ENCODE results near the gene PTPRB.

PTPRB gene

DNA sequence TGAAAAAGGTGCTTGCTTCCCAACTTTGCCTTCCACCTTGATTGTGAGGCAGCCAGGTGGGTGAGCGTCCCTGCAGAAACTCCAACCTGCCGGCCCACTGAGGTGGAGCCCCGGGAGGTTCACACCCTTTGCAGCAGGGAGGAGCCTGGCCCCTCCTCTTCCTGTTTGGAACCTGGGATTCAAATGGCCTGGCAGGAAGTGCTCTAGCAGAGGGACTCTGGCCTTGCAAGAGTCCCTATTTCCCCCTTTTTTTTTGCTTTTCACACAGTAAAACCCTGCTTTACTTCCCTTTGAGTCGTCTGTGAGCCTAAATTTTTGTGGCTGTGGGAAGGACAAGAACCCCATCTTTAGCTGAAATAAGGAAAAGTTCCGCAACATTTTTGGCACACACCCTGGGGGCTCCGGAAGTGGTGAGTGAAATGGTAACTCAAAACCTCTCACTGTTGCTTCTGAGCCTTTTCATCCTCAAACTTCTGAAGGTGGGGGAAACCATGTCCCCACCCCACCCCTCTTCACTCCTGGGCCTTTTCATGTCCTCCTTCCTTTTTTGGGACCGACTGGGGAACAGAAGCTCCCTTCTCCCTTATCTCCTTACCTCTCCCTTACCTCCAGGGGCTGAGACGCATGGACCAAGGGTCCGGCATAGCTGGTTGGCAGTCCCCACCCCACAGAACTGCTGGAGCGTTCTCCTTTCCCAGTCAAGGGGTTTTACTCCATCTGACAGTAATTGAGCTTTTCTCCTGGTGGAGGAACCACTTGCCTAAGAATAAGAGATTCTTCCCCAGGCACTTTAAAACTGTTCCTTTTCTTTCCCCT lies 169.1 kb downstream of the PTPRB start:
- TF ChIP-seq, protein P1, sequence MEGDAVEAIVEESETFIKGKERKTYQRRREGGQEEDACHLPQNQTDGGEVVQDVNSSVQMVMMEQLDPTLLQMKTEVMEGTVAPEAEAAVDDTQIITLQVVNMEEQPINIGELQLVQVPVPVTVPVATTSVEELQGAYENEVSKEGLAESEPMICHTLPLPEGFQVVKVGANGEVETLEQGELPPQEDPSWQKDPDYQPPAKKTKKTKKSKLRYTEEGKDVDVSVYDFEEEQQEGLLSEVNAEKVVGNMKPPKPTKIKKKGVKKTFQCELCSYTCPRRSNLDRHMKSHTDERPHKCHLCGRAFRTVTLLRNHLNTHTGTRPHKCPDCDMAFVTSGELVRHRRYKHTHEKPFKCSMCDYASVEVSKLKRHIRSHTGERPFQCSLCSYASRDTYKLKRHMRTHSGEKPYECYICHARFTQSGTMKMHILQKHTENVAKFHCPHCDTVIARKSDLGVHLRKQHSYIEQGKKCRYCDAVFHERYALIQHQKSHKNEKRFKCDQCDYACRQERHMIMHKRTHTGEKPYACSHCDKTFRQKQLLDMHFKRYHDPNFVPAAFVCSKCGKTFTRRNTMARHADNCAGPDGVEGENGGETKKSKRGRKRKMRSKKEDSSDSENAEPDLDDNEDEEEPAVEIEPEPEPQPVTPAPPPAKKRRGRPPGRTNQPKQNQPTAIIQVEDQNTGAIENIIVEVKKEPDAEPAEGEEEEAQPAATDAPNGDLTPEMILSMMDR (conservative IDR thresholded peaks at IDR 0.05; ENCODE audit: control insufficient read depth, insufficient read depth, low read depth, low read length), result no peak
- no peak for DNase-seq (ENCODE audit: low read depth)
- no peak overlapping the region for H3K4me3 ChIP-seq (ENCODE audit: control insufficient read depth, low read depth, low read length)

DNA sequence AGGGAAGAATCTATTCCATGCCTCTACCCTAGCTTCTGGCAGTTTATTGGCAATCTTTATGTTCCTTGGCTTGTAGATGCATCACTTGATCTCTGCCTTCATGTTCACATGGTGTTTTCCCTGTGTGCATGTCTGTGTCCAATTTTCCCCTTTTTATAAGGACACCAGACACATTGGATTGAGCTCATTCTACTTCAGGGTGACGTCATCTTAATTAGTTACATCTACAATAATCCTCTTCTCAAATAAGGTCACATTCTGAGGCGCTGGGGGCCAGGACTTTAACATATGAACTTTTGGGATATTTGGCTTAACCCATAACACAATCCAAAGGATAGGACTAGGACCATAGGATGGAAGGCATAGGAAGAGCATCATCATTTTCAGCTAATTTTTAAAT lies 169.8 kb downstream of the PTPRB start:
- DNase-seq (ENCODE audit: low read depth), result no peak
- TF ChIP-seq, protein P1 (conservative IDR thresholded peaks at IDR 0.05; ENCODE audit: control insufficient read depth, insufficient read depth, low read depth, low read length), result no peak
- no peak overlapping the region for H3K4me3 ChIP-seq (ENCODE audit: control insufficient read depth, low read depth, low read length)

DNA sequence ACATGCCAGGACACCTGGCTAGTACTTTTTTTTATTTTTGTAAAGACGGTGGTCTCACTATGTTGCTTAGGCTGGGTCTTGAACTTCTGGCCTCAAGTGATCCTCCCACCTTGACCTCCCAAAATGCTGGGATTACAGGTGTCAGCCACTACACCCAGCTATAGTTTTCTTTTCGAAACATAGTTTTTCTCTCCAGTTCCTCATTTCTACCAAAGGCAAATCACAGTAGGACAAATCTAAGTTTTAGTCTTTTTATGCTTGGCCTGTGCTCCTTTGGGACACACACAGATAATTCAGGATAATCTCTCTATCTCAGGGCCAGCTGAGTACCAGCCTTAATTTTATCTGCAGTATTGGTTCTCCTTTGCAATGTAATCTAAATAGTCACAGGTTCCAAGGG lies 170.5 kb downstream of the PTPRB start:
- no peak overlapping the region for H3K4me3 ChIP-seq (ENCODE audit: control insufficient read depth, low read depth, low read length)
- DNase-seq (ENCODE audit: low read depth), result no peak
- TF ChIP-seq, protein P1 (conservative IDR thresholded peaks at IDR 0.05; ENCODE audit: control insufficient read depth, insufficient read depth, low read depth, low read length), result no peak
